Muscle of leg (tissue), 11 donors: Measurements from ENCODE around the gene PTPRC. TPM values are rescaled to one million over a fixed set of nuclear protein-coding genes. Genes with fewer than 3 reads are reported as not detected.

Source experiments
- DNase-seq: peaks from one replicate; pipeline ENCODE4 v3.0.0; 2013
- H3K27ac ChIP-seq: one replicate; pipeline ENCODE4 v1.5.1; 2013; ENCODE audit warnings: mild to moderate bottlenecking, low read length, control low read depth
- H3K27me3 ChIP-seq: one replicate; pipeline ENCODE4 v1.6.1; 2013; ENCODE audit warnings: low read length; ENCODE audit not compliant: control insufficient read depth, insufficient read depth
- H3K36me3 ChIP-seq: one replicate; pipeline ENCODE4 v1.6.1; 2013; ENCODE audit warnings: low read length; ENCODE audit not compliant: control insufficient read depth, insufficient read depth
- H3K4me1 ChIP-seq: one replicate; pipeline ENCODE4 v1.6.1; 2013; ENCODE audit warnings: low read length; ENCODE audit not compliant: control insufficient read depth, insufficient read depth
- H3K4me3 ChIP-seq: one replicate; pipeline ENCODE4 v1.5.1; 2013; ENCODE audit warnings: low read length, control low read depth
- H3K9me3 ChIP-seq: replicated peaks from 2 replicates; pipeline ENCODE4 v1.6.1; 2013; ENCODE audit warnings: low read depth, low read length; ENCODE audit not compliant: control insufficient read depth
- WGBS: methylation state at CpG from one replicate; pipeline ENCODE4 v1.1.5; 2013; ENCODE audit warnings: missing lambda C conversion rate; ENCODE audit not compliant: insufficient coverage; 5-methylcytosine and 5-hydroxymethylcytosine counted together
- polyA plus RNA-seq, 8 donors: library from polyadenylated mRNA; unstranded; fragments of 120-200 nt; gene quantifications; one replicate each; pipeline versions ENCODE4 v1.2.1 to v1.2.3, GENCODE V29; 2013; ENCODE audit warnings: inconsistent platforms in 1 of 8, low replicate concordance in 1 of 8; ENCODE audit not compliant: insufficient read length in 8 of 8, insufficient read depth in 1 of 8
- total RNA-seq: library from RNA; stranded (reverse); fragments of 120-200 nt; gene quantifications from one replicate; pipeline ENCODE4 v1.2.4, GENCODE V29; 2013

PTPRC gene
- total and polyA plus RNA-seq, 9 donors = 3.4 to 5.8 (median 4.7) TPM

DNA sequence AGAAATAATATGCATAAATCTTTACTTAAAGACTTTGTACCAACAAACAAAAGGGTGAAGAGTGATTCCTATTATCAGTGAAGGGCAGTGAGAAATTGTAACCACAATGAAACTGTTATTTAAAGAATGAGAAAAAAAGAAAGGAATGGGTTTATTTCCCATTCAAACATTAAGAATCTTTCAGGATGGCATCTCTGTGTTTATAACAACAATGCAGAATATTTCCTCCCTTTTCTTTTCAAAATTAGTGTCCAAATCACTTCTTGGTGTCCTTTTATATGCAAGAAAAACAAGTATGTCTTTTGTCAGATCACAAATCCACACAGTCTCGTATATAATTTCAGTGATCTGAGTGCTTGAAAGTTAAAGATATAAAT, 61.2 kb downstream of the PTPRC start:
- Histone ChIP-seq H3K27me3 (no peaks in the 10 kb centered on the region), H3K4me3 (no peak overlapping the region), H3K9me3 (no peaks in the 10 kb centered on the region), H3K36me3 (no peaks in the 10 kb centered on the region), H3K27ac (no peak overlapping the region), H3K4me1 (no peaks in the 10 kb centered on the region)
- no peak for DNase-seq
- WGBS = no CpG with 5 or more reads among the region's 1 CpG

DNA sequence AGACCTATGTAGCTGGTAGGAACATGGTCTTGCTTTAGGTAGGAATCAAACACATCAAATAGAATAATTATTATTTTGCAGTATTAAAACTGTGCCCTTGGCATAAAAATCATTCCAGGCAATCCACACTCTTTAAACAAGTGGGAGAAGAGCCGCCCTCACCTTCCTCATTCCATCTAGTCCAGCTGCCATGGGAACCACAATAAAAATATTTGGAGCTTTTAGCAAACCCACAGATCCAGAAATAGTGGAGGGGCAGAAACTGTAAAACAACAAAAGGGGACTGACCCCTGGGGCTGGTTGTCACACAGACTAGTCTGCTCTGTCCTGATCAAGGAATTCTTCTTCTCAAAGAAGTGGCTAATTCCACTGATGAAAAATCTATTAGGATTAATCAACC, 61.6 kb downstream of the PTPRC start:
- no peaks in the 10 kb centered on the region for H3K9me3 ChIP-seq
- H3K27me3 ChIP-seq = no peaks in the 10 kb centered on the region
- H3K4me3 ChIP-seq = no peak overlapping the region
- H3K27ac ChIP-seq = no peak overlapping the region
- no peaks in the 10 kb centered on the region for H3K36me3 ChIP-seq
- no peak for DNase-seq
- no CpG with 5 or more reads among the region's 1 CpG for WGBS
- H3K4me1 ChIP-seq = no peaks in the 10 kb centered on the region

DNA sequence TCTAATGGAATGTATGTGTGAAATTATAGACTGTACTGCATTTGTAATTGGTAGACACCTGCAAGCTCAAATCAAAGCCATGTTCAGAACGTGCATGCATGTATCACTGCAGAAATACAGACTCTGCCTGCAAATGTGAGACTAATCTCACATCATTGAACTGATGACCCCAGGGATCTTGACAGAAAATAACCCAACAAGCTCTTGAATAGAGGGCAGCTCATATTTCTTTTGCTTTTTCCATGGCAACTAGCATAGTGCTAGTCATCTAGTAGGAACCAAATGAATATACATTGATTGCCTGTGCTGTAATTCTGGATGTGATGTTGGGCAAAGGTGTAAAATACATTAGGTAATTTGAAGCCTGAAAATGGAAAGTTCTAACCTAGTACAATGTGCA, 62.4 kb downstream of the PTPRC start:
- no peak overlapping the region for H3K27ac ChIP-seq

DNA sequence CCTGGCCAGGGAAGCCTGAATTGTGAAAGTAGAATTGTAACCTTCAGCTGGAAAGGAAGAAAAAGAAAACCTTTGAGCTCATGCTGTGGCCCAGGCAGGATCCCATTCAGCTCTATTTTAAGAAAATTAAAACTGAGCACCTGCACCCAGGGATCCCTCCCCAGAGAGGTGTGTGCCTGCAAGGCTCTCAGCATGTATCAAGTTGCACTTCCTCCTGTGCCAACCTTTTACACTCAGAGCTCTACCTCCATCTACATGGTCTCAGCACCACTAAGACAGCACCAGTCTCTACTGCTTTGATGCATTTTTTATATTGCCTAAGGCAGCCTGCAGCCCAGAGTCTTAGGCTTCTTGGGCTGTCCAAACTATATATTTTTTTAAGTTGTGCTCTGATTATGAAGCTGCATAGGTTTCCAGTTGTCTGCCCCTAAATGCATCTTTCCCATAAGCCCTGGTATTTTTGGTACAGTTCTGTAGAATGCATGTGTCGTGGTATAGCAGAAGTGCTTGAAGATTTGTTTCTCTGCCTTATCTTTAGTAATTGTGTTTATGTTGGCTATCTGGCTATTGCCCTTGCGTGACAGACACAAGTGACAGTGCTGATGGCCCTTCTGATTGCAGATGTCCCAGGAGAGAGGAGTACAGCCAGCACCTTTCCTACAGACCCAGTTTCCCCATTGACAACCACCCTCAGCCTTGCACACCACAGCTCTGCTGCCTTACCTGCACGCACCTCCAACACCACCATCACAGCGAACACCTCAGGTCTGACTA, 63.1 kb downstream of the PTPRC start:
- Histone ChIP-seq H3K27ac (no peak overlapping the region), H3K9me3 (no peaks in the 10 kb centered on the region), H3K36me3 (no peaks in the 10 kb centered on the region), H3K27me3 (no peaks in the 10 kb centered on the region), H3K4me1 (no peaks in the 10 kb centered on the region), H3K4me3 (no peak overlapping the region)
- DNase-seq = no peak
- no CpG with 5 or more reads among the region's 4 CpGs for WGBS

More for the DNA sequence above, 62.4 kb downstream of the PTPRC start:
- Histone ChIP-seq H3K9me3 (no peaks in the 10 kb centered on the region), H3K36me3 (no peaks in the 10 kb centered on the region), H3K4me1 (no peaks in the 10 kb centered on the region), H3K4me3 (no peak overlapping the region), H3K27me3 (no peaks in the 10 kb centered on the region)
- no peak for DNase-seq
- 25% methylated on average over 1 of the region's 1 CpG for WGBS

DNA sequence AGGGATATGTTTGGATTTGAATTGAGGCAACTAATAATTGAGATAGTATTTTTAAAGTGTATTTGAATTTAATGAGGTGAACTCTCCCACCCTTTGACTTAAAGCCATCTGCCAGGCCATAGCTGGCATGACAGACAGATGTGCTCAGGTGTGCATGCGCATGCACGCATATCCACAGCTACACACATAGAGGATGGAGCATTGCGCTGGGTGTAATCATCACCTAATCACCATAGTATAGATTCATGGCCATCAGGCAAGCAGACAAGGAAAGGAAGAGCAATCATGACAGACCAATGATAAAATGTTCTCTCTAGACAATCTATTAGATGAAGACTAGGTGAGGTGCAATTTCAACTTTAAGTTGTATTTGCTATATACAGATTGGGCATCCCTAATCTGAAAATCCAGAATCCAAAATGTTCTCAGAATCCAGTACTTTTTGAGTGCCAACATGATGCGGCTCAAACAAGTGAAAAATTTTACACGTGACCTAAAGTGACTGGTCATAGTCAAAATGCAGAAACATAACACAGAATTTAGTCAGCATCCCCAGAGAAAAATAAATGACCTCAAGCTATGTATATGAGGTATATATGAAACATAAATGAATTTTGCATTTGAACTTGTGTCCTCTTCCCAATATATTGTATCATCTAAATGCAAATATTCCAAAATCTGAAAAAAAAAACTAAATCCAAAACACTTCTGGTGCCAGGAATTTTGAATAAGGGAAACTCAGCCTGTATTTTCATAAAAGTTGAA, 70.1 kb downstream of the PTPRC start:
- DNase-seq = no peak
- no CpG with 5 or more reads among the region's 5 CpGs for whole genome bisulfite sequencing
- H3K36me3 ChIP-seq = no peaks in the 10 kb centered on the region
- H3K27ac ChIP-seq = no peak overlapping the region
- no peaks in the 10 kb centered on the region for H3K9me3 ChIP-seq
- no peak overlapping the region for H3K4me3 ChIP-seq
- H3K27me3 ChIP-seq = no peaks in the 10 kb centered on the region
- H3K4me1 ChIP-seq = no peaks in the 10 kb centered on the region

DNA sequence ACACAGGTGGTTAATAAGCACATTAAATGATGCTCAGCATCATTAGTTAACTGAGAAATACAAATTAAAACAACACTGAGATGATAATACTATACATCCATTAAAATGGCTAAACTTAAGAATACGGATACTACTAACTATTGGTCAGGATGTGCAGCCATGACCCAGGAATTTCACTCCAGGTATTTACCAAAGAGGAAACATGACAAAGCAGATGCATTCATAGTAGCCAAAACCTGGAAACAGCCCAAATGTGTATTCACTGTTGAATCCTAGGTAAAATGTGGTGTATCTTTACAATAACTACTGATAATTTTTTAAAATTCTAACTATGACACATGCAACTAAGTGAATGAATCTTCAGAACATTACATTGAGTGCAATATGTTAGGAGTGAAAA, 73.0 kb downstream of the PTPRC start:
- H3K36me3 ChIP-seq = no peaks in the 10 kb centered on the region

DNA sequence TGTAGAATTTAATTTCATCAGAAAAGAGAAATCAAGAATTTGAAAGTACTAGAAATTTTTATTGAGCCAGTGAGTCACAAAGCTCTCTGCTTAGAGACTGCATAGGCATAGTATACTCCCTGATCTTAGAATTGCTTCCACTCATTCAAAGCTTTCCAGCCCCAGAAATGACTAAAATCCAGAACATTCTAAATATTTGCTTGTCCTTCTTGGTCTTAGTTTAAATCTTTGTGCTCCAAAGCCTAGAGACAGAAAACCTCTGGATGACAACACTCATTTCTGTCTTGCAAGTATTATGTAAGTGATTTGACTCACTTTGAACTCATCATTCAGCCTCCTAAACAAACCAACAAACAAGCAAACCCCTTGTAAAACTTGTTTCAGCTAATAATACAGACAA, 74.2 kb downstream of the PTPRC start:
- Histone ChIP-seq H3K27ac (no peak overlapping the region), H3K27me3 (no peaks in the 10 kb centered on the region), H3K36me3 (no peaks in the 10 kb centered on the region), H3K4me1 (no peaks in the 10 kb centered on the region), H3K9me3 (no peaks in the 10 kb centered on the region), H3K4me3 (no peak overlapping the region)
- no peak for DNase-seq

More for the DNA sequence above, 73.0 kb downstream of the PTPRC start:
- no peaks in the 10 kb centered on the region for H3K27me3 ChIP-seq
- no peaks in the 10 kb centered on the region for H3K4me1 ChIP-seq
- no peak overlapping the region for H3K27ac ChIP-seq
- no CpG with 5 or more reads among the region's 1 CpG for WGBS
- no peak overlapping the region for H3K4me3 ChIP-seq
- H3K9me3 ChIP-seq = no peaks in the 10 kb centered on the region
- DNase-seq = no peak

DNA sequence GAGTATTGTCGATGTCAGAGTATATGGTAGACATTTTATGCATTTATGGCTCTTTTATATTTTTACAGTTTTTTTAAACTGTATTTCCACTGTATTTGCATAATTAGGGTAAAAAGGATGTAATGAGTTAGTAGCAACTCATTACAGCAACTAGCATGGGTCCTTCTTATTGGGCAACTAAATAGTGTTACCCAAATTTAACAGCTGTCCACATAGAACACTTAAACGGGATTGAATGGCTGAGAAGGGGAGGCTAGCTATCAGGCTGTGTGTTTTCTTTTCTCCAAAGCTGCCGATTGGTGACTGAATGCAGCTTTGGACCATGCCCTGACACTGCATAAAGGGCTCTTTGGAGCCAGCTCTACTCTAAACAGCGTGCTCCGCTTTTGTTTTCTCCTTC, 75.4 kb downstream of the PTPRC start:
- Histone ChIP-seq H3K36me3 (no peaks in the 10 kb centered on the region), H3K9me3 (no peaks in the 10 kb centered on the region), H3K4me1 (no peaks in the 10 kb centered on the region), H3K27me3 (no peaks in the 10 kb centered on the region), H3K27ac (no peak overlapping the region), H3K4me3 (no peak overlapping the region)
- 60% methylated on average over 2 of the region's 5 CpGs for WGBS
- DNase-seq = no peak

DNA sequence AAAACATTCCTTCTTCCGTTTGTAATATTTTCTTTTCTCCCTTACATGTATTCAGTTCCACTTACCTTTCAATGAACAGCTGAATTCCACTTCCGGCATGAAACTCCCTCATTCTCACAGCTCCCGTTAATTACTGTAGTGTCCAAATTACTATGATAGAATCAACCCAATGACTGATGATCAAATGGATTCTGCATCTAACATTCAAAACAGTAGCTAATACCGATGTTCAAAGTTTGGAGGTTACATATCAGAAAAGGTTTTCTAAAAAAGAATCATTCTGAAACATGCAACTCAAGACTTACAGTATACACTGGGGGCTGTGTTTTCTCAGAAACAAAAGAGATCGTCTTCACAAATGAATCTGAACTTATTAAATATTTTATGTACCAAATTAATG, 77.2 kb downstream of the PTPRC start:
- no peak overlapping the region for H3K4me3 ChIP-seq
- no peaks in the 10 kb centered on the region for H3K27me3 ChIP-seq
- H3K27ac ChIP-seq = no peak overlapping the region
- no peaks in the 10 kb centered on the region for H3K9me3 ChIP-seq
- H3K36me3 ChIP-seq = no peaks in the 10 kb centered on the region
- 75% methylated on average over 1 of the region's 5 CpGs for WGBS
- DNase-seq = no peak
- no peaks in the 10 kb centered on the region for H3K4me1 ChIP-seq

DNA sequence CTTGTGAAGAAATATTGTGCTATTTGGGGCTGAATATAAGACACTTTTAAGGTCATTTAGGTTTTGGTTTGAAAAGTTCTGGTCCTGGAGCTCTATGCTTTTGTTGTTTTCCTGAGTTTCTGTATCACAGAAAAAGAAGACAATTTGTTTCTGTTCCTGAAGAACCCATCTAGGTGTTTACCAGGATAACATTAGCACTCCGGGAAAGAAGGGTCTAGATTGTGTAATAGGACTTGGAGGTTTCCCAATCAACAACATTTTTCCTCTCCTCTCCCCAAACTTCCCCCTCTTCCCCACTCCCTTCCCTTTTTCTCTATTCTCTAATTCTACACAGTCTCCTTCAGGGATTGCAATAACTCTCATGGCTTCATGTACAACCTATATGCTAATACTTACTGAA, 78.7 kb downstream of the PTPRC start:
- Histone ChIP-seq H3K27me3 (no peaks in the 10 kb centered on the region), H3K36me3 (no peaks in the 10 kb centered on the region), H3K27ac (no peak overlapping the region), H3K9me3 (no peaks in the 10 kb centered on the region), H3K4me1 (no peaks in the 10 kb centered on the region), H3K4me3 (no peak overlapping the region)
- WGBS = no CpG with 5 or more reads among the region's 1 CpG
- DNase-seq = no peak
